Measurements from ENCODE around the gene ANKRD16.
"Not testable (repeated sequence)": the region's sequence is repeated elsewhere in the genome, so short reads cannot be mapped to it uniquely, and the experiment has no call there.

ANKRD16 gene

GRCh38 chr10:5869156-5869555 is 20.5 kb downstream of the ANKRD16 start:
- H3K27ac ChIP-seq (ENCODE audit: low read length): no peak overlapping the region
- H4K20me1 ChIP-seq (ENCODE audit: insufficient read depth, low read length): no peaks in the 10 kb centered on the region
- no peak overlapping the region for H2AFZ ChIP-seq (ENCODE audit: low read depth, low read length)
- no peak for DNase-seq
- no peak overlapping the region for H3K9ac ChIP-seq (ENCODE audit: low read depth, low read length)
- no peak overlapping the region for H3K4me3 ChIP-seq (ENCODE audit: low read depth in 1 of 2, low read length in 2 of 2)
- H3K9me3 ChIP-seq (ENCODE audit: insufficient read depth, low read length, severe bottlenecking): peaks cover 4% of the 10 kb centered on the region
- ATAC-seq (ENCODE audit: insufficient read depth, low read depth): no peak
- H3K79me2 ChIP-seq (ENCODE audit: insufficient read depth, low read length): no peaks in the 10 kb centered on the region
- H3K4me2 ChIP-seq (ENCODE audit: insufficient read depth, low read length): no peak overlapping the region
- no peaks in the 10 kb centered on the region for H3K36me3 ChIP-seq (ENCODE audit: insufficient read depth, low read length)
- no peaks in the 10 kb centered on the region for H3K27me3 ChIP-seq (ENCODE audit: insufficient read depth, low read length, poor library complexity)
- no peak for TF ChIP-seq EZH2 (IDR thresholded peaks at IDR 0.05; ENCODE audit: borderline replicate concordance, low read depth, low read length, severe bottlenecking)
- TF ChIP-seq CTCF (IDR thresholded peaks at IDR 0.05; ENCODE audit: borderline replicate concordance, extremely low read depth, low read length, poor library complexity, severe bottlenecking): no peak
- H3K4me1 ChIP-seq (ENCODE audit: insufficient read depth, low read length): no peaks in the 10 kb centered on the region

- not testable (repeated sequence) for DNase-seq; H3K9ac ChIP-seq (ENCODE audit: low read depth, low read length); H3K79me2 ChIP-seq (ENCODE audit: insufficient read depth, low read length); ATAC-seq (ENCODE audit: insufficient read depth, low read depth); H3K4me1 ChIP-seq (ENCODE audit: insufficient read depth, low read length); H2AFZ ChIP-seq (ENCODE audit: low read depth, low read length); H3K4me3 ChIP-seq (ENCODE audit: low read depth in 1 of 2, low read length in 2 of 2); H3K9me3 ChIP-seq (ENCODE audit: insufficient read depth, low read length, severe bottlenecking); H3K36me3 ChIP-seq (ENCODE audit: insufficient read depth, low read length); H4K20me1 ChIP-seq (ENCODE audit: insufficient read depth, low read length); H3K27ac ChIP-seq (ENCODE audit: low read length); H3K4me2 ChIP-seq (ENCODE audit: insufficient read depth, low read length); H3K27me3 ChIP-seq (ENCODE audit: insufficient read depth, low read length, poor library complexity)
These were observed 21.3 kb downstream of the ANKRD16 start for GRCh38 chr10:5868383-5868782.

- H3K4me3 ChIP-seq (ENCODE audit: low read depth in 1 of 2, low read length in 2 of 2); H2AFZ ChIP-seq (ENCODE audit: low read depth, low read length); H3K9me3 ChIP-seq (ENCODE audit: insufficient read depth, low read length, severe bottlenecking); H3K4me2 ChIP-seq (ENCODE audit: insufficient read depth, low read length); H3K79me2 ChIP-seq (ENCODE audit: insufficient read depth, low read length); H4K20me1 ChIP-seq (ENCODE audit: insufficient read depth, low read length); H3K27ac ChIP-seq (ENCODE audit: low read length); DNase-seq; H3K27me3 ChIP-seq (ENCODE audit: insufficient read depth, low read length, poor library complexity); H3K36me3 ChIP-seq (ENCODE audit: insufficient read depth, low read length); H3K9ac ChIP-seq (ENCODE audit: low read depth, low read length); H3K4me1 ChIP-seq (ENCODE audit: insufficient read depth, low read length); ATAC-seq (ENCODE audit: insufficient read depth, low read depth): not testable (repeated sequence)
These were observed 22.5 kb downstream of the ANKRD16 start for GRCh38 chr10:5867091-5867615.

GRCh38 chr10:5866451-5867081 is 23.1 kb downstream of the ANKRD16 start:
- not testable (repeated sequence) for H3K79me2 ChIP-seq (ENCODE audit: insufficient read depth, low read length); H3K4me2 ChIP-seq (ENCODE audit: insufficient read depth, low read length); ATAC-seq (ENCODE audit: insufficient read depth, low read depth); DNase-seq; H3K9me3 ChIP-seq (ENCODE audit: insufficient read depth, low read length, severe bottlenecking); H2AFZ ChIP-seq (ENCODE audit: low read depth, low read length); H3K27me3 ChIP-seq (ENCODE audit: insufficient read depth, low read length, poor library complexity); H3K9ac ChIP-seq (ENCODE audit: low read depth, low read length); H3K4me1 ChIP-seq (ENCODE audit: insufficient read depth, low read length); H3K36me3 ChIP-seq (ENCODE audit: insufficient read depth, low read length); H3K4me3 ChIP-seq (ENCODE audit: low read depth in 1 of 2, low read length in 2 of 2); H4K20me1 ChIP-seq (ENCODE audit: insufficient read depth, low read length); H3K27ac ChIP-seq (ENCODE audit: low read length)

- not testable (repeated sequence) for H3K27me3 ChIP-seq (ENCODE audit: insufficient read depth, low read length, poor library complexity); H2AFZ ChIP-seq (ENCODE audit: low read depth, low read length); H4K20me1 ChIP-seq (ENCODE audit: insufficient read depth, low read length); H3K4me2 ChIP-seq (ENCODE audit: insufficient read depth, low read length); DNase-seq; H3K27ac ChIP-seq (ENCODE audit: low read length); H3K4me1 ChIP-seq (ENCODE audit: insufficient read depth, low read length); H3K79me2 ChIP-seq (ENCODE audit: insufficient read depth, low read length); H3K9ac ChIP-seq (ENCODE audit: low read depth, low read length); H3K9me3 ChIP-seq (ENCODE audit: insufficient read depth, low read length, severe bottlenecking); H3K36me3 ChIP-seq (ENCODE audit: insufficient read depth, low read length); ATAC-seq (ENCODE audit: insufficient read depth, low read depth); H3K4me3 ChIP-seq (ENCODE audit: low read depth in 1 of 2, low read length in 2 of 2)
These were observed 26.6 kb downstream of the ANKRD16 start for GRCh38 chr10:5862981-5863685.

All from DND-41 (cell line).